ENCODE results near the gene CLMN. TPM values are rescaled to one million over a fixed set of nuclear protein-coding genes. Genes with fewer than 3 reads are reported as not detected.

The CLMN gene
- total and polyA plus RNA-seq, 2 of the 13 experiments (the other 11 are each of a cell fraction or from before 2014, with no cell fraction given) = 15.1 to 16.7 TPM

- Histone ChIP-seq H3K4me3 (replicated peaks in 1 of 3; ENCODE audit: insufficient read depth in 1 of 3, low read depth in 2 of 3, low read length in 3 of 3) (peak overlapping the region in 1 of 3 experiments; percentile 34; a peak in 1 of 6 replicates), H3K79me2 (ENCODE audit: insufficient read depth, low read length) (no peaks in the 10 kb centered on the region), H3K9ac (ENCODE audit: insufficient read depth, low read depth, low read length) (no peak overlapping the region), H2AFZ (ENCODE audit: low read length) (no peak overlapping the region), H3K4me2 (ENCODE audit: low read depth, low read length) (peak overlapping the region; percentile 82), H3K36me3 (replicated peaks in 1 of 2; ENCODE audit: control insufficient read depth in 1 of 2, insufficient read depth in 2 of 2, low read length in 2 of 2) (no peaks in the 10 kb centered on the region), H4K20me1 (ENCODE audit: insufficient read depth, low read length) (no peaks in the 10 kb centered on the region), H3K27ac (ENCODE audit: extremely low read length, insufficient read depth, low read length) (no peak overlapping the region), H3K27me3 (ENCODE audit: control insufficient read depth in 1 of 2, insufficient read depth in 2 of 2, low read length in 2 of 2) (no peaks in the 10 kb centered on the region), H3K4me1 (ENCODE audit: insufficient read depth, low read length) (peaks cover 43% of the 10 kb centered on the region), H3K9me3 (ENCODE audit: low read length) (no peaks in the 10 kb centered on the region)
- intact Hi-C loops (cut with micrococcal nuclease; ENCODE audit: unreplicated experiment) = no loop called here
- DNase-seq (ENCODE audit: low spot score) (no peak), FAIRE-seq (no peak), ATAC-seq (peak; percentile 10; the same call in 2 of the 3 replicates)
- in situ Hi-C loops (cut with HindIII; ENCODE audit: extremely low pct_ligation_motif_present, low pct_unique_long_range_greater_than_20kb) = no loop called here
- BruUV-seq (replicated peaks) = no TSS peak
- CTCF ChIA-PET (ENCODE audit: low intra/inter-chr PET ratio, low total read pairs) = no interaction called here
- WGBS (ENCODE audit: low lambda C conversion rate) = 79% methylated on average over 7 of the region's 7 CpGs
- TF ChIP-seq ZNF687 (CRISPR knock-in tag; IDR thresholded peaks at IDR 0.05) (0 out of 2 replicates have a peak, but pooled peaks have one; percentile 19), HDAC1 (CRISPR knock-in tag; IDR thresholded peaks at IDR 0.05) (no peak), ZNF253 (CRISPR knock-in tag; IDR thresholded peaks at IDR 0.05; ENCODE audit: borderline replicate concordance) (0 out of 2 replicates have a peak, but pooled peaks have one; percentile 54)
- POLR2A ChIA-PET = interaction anchor here (1.3 to 1.4 kb wide), 2 partner anchors 15 to 21 kb away, joined by 4 to 6 read pairs; no protein-coding TSS in a partner anchor
Measured at GRCh38 chr14:95274279-95274678, 45.4 kb downstream of the CLMN start.

Data from HepG2 (cell line).